Astrocyte of the spinal cord (primary cell): ENCODE data around the gene ST3GAL2.

Source experiments
- DNase-seq: peaks from one replicate; pipeline ENCODE4 v3.0.0; 2011; ENCODE audit warnings: low read depth, low spot score
- H3K4me3 ChIP-seq: 2 replicates; pipeline ENCODE4 v1.5.1; 2011; ENCODE audit warnings: low read depth, mild to moderate bottlenecking, low read length, moderate library complexity
- in situ Hi-C: cut with HindIII; loops from 2 replicates; pipeline ENCODE4 v1.10.0; 2017; ENCODE audit warnings: low sequenced_read_pairs
- TF ChIP-seq, protein P1 (sequence below): IDR thresholded peaks from 2 replicates; pipeline ENCODE4 v1.5.1; 2012; ENCODE audit warnings: low read depth, mild to moderate bottlenecking, low read length, inconsistent platforms

ST3GAL2 gene

DNA sequence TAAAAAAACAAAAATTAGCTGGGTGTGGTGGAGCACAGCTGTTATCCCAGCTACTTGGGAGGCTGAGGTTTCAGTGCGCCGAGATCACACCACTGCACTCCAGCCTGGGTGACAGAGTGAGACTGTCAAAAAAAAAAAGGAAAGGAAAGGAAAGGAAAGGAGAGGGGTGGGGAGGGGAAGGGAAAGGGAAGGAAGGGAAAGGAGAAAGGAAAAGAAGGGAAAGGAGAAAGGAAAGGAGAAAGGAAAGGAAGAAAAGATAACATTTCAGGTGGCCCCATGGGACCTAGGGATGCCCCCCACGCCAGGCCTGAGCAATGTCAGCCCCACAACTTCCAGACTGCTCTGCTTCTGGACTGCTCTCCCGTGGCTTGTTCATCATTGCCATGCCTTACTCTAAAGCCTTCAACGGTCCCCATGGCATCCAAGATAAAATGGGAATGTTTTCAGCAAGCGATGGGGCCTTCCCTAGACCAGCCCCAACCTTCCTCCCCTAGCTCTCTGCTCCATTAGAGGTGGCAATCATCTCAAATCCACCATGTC is 55.4 kb downstream of the ST3GAL2 start:
- TF ChIP-seq, protein P1, sequence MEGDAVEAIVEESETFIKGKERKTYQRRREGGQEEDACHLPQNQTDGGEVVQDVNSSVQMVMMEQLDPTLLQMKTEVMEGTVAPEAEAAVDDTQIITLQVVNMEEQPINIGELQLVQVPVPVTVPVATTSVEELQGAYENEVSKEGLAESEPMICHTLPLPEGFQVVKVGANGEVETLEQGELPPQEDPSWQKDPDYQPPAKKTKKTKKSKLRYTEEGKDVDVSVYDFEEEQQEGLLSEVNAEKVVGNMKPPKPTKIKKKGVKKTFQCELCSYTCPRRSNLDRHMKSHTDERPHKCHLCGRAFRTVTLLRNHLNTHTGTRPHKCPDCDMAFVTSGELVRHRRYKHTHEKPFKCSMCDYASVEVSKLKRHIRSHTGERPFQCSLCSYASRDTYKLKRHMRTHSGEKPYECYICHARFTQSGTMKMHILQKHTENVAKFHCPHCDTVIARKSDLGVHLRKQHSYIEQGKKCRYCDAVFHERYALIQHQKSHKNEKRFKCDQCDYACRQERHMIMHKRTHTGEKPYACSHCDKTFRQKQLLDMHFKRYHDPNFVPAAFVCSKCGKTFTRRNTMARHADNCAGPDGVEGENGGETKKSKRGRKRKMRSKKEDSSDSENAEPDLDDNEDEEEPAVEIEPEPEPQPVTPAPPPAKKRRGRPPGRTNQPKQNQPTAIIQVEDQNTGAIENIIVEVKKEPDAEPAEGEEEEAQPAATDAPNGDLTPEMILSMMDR: no peak
- no peak for DNase-seq
- H3K4me3 ChIP-seq: no peak overlapping the region
- in situ Hi-C loops: no loop called here

DNA sequence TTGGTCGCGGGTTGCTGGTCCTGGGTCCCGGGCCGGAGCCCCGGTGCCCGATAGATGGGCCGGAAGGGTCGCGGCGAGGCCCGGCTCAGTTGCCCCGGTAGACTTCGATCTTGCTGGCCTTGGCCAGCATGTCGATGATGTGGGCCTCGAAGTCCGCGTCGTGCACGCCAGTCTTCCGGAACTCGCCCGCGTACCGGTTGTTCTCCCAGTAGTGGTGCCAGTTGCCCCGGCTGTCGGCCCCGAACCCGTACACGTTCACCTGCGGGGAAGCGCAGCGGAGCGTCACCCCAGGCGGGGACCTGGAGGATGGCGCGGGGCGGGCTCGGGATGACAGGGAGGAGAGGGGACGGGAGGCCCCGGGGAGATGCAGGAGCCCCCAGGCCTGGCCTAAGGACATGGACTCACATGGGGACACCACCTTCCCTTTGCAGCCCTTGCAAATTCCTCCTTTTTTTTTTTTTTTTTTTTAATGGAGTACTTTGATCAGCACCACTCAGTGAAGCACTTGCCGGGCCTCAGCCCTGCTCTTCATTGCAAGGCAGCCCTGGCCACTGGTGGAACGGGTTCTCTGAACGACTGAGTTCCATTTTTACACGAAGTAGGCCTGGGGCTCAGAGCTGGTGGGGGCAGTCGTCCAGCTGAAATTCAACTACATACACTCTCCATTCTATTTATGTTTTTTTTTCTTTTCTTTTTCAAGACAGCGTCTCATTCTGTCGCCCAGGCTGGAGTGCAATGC is 57.1 kb downstream of the ST3GAL2 start:
- in situ Hi-C loops: no loop called here
- TF ChIP-seq, protein P1: no peak
- peak overlapping the region; percentile 54 for H3K4me3 ChIP-seq
- no peak for DNase-seq

DNA sequence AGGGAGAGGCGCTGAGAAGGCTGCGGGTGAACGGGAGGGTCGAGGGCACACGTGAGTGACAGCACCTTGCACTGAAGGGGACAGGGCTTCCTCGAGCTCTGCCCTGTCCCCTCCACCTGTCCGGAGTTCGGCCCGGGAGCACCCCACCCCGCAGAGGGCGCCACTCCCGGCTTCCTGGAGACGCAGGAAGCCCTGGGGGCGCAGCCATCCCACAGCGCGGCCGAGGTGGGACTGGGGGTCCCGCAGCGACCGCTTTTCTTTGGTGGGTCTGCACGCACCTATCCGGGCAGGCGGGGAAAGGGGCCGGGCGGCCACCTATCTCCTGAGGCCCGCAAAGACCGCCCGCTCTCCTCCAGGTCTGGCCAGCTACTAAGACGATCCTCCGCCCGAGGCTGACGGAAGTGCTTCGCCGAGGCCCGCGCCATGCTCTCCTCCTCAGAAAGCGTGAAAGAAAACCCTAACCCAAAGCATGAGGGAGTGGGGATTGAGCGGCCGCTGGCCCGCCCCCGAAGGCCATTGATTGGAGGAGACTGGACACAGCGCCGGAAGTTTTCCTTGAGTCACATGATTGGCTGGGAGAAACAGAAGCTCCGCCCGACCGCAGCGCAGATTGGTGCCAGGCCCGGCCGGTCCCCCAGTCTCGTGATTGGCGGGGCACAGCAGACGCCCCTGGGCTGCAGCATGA is 57.8 kb downstream of the ST3GAL2 start:
- in situ Hi-C loops: no loop called here
- H3K4me3 ChIP-seq: peak overlapping the region; percentile 54
- TF ChIP-seq, protein P1: peak; percentile 33
- peak; percentile 97 for DNase-seq

DNA sequence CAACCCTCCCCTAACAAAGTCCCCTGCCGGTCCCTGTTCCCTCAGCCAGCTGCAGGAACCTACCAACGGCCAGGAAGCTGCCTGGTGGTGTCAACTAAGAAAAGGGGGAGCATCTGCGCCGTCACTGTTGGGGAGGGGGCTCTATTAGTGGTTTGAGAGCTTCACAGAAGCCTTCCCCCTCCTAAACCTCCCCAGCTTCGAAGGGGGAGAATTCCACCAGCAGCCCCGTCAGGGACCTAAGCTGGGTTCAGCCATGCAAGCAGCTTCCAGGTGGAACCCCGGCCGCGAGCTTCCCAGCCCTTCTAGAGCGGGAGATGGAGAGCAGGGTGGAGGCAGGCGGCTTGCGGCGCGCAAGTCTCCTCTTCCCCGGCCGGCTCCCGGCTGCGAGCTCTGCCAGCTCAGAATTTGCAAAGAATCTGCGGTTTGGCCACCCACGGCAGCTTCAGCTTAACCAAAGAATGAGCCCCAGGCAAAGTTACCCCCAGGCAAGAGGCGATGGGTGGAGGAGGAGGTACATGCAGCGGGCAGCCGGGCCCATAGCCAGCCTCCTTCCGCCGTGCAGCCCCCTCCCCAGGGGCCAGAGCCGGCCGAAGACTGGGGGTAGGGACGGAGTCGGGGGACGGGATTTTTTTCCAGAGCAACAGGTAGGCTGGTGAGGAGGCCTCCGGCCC is 58.5 kb downstream of the ST3GAL2 start:
- TF ChIP-seq, protein P1: no peak
- DNase-seq: peak; percentile 89
- in situ Hi-C loops: no loop called here
- H3K4me3 ChIP-seq: peak overlapping the region; percentile 54

DNA sequence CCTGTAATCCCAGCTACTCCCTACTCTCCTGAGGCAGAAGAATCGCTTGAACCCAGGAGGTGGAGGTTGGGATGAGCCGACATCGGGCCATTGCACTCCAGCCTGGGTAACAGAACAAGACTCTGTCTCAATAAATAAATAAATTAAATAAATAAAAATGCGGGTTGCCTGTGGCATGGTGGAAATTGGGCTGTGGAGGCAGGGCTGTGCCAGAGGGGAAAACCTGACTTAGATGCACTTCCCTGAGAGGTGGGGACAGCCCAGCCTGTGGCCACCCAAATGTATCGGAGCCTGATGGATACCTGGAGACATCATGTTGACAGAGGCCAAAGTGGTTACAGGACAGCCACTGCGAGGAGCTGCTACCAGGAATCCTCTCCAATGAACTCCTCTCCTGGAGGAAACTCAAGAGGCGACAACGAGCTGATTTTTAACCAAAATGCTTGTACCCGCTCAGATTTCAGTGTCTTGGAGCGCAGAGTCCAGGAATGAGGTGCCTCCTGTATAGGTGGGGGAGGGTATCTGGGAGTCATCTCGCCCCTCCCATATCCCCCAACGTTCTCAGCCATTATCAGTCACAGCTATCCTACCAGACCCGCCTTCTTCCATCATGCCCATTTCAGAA is 59.9 kb downstream of the ST3GAL2 start:
- DNase-seq: no peak
- H3K4me3 ChIP-seq: no peak overlapping the region
- TF ChIP-seq, protein P1: no peak
- in situ Hi-C loops: no loop called here

- in situ Hi-C loops: no loop called here
- DNase-seq: no peak
- no peak overlapping the region for H3K4me3 ChIP-seq
- TF ChIP-seq, protein P1: no peak
Observed at GRCh38 chr16:70377782-70378181, 61.1 kb downstream of the ST3GAL2 start.
